Hindlimb muscle (tissue), 1 donor: ENCODE results near the gene ZDHHC18. TPM values are rescaled to one million over a fixed set of nuclear protein-coding genes. Genes with fewer than 3 reads are reported as not detected.
"Not testable (repeated sequence)": the region's sequence is repeated elsewhere in the genome, so short reads cannot be mapped to it uniquely, and the experiment has no call there.

Experiments
- DNase-seq: peaks from one replicate; pipeline ENCODE4 v3.0.0-alpha.2; 2013
- polyA plus RNA-seq: library from polyadenylated mRNA; unstranded; fragments of 120-200 nt; gene quantifications from one replicate; pipeline ENCODE4 v1.2.1, GENCODE V29; 2013; ENCODE audit not compliant: insufficient read length

ZDHHC18 gene
- polyA plus RNA-seq, 1 donor = 18.6 TPM

DNA sequence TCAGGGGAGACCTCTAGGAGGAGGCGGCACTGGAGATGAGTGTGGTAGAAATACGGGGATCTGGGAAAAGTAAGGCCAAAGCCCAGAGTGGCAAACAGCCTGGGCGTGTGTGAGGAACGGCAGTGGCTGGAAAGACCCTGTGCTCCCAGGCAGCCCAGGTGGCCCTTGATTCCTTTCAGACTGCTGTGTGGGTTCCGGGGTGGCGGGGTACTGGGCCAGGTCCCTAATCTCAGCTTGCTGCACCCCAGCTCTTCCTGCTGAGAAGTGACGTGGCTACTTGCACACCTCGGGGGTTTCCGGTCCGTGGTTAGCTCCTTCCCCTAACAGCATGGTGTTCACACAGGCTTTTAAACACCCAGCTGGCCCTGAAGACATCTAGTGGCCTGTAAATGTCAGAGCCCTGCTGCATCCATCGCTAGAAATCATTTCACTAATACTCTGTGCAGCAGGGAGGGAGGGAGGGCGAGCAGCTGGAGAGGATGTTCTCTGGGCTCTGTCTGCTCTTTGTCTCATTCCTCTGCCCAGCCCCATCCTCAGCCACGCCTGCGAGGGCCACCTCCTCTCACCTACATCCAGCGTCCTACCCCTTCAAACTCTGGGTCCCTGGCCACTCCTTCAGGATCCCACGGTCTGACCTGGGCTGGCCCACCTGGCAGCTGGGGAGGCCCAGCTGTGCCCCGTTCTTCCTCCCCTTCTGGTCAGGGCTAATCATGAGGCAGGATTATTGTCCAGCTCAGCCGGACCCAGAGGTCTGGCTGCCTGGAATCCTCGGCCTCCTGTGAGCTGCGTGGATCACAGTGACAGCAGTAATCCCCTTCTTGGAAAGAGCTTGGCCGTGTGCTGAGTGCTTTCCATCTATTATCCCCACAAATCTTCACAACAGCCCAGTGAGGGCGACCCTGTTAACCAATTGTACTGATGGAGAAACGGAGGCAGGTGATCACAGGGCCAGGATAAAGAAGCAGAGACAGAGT is 7.2 kb downstream of the ZDHHC18 start:
- DNase-seq = no peak

DNA sequence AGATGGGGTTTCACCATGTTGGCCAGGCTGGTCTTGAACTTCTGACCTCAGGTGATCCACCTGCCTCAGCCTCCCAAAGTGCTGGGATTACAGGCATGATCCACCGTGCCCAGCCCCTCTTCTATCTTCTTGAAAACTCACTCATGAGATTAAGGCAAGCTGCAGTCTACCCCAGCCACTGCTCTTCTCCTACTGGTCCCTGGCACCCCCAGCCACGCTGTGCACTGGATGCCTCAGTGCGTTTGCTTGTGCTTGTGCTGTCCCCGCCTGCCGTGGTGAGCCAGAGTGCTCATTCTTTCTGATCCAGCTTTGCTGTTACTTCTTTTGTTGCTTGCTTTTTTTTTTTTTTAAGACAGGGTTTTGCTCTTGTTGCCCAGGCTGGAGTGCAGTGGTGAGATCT is 11.2 kb downstream of the ZDHHC18 start:
- DNase-seq = not testable (repeated sequence)

DNA sequence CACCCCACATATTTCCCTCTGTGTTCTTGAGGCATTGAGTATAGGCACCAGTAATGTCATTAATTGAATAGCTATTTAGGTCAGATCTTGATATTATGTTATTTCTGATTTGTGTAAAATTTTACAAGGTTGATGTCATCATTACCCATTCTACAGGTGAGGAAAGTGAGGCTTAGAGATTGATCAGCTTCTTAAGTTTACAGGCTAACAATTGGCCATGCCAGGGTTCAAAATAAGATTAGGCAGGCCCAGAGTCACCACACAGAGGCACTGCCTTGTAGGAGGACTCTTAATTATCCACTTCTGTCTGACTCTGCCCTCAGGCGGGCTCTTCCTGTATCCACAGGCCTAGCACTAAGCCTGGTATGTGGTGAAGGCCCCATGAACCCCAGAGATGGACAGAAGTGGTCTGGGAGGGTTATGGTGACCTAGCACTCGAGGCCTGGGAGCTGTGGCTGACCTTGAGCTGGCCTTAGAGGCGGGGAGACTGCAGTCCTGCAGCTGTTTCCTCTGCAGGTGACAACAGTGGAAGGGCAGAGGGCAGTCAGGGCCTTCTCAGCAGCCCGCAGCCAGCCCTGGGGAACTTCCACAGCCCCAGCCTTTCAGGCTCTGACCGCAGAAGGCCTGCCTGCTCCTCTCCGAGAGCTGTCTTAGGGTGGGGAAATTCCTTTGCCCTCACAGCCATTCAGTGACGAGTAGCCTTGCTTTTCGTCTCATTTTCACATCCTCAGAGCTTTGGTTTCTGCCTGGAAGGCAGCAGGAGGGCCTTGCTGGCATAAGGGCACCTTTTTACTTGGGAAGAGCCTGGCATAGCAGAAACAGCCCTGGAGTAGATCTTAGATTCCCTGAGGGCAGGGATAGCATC is 12.2 kb downstream of the ZDHHC18 start:
- DNase-seq = no peak

DNA sequence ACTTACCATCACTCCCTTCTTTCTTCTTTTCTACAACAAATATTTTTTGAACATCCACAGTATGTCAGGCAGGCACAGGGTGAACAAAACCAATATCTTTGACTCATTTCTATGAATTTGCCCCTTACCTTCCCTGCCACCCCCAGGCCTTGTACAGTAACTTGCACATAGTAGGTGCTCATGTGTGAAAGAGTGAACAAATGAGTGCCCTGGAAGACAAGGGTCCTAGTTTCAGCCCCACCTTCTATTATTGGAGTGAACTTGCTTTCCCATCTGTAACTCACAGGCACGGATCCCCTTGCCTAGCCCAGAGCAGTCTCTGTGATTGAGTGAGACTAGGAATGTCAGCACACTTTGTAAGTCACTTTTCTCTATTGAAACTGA is 12.8 kb downstream of the ZDHHC18 start:
- no peak for DNase-seq

DNA sequence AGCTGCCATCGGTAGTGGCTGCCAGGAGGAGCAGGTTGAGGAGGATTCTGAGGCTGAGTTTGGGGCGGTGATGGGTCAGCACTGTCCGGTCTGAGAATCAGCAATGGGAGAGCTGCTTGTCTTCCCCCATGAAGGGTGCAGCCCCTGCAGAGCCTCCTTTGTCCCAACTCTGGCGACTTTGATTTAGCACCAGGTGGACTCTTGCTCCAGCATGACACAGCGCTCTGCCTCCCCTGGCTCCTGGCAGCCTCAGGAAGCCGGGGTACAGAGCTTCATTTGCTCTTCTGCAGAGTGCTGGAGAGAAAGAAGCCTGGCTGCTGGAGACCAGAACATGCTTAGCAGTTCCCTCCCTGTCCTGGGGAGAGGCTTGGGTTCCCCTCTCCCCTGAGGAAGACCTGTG is 13.3 kb downstream of the ZDHHC18 start:
- no peak for DNase-seq

DNA sequence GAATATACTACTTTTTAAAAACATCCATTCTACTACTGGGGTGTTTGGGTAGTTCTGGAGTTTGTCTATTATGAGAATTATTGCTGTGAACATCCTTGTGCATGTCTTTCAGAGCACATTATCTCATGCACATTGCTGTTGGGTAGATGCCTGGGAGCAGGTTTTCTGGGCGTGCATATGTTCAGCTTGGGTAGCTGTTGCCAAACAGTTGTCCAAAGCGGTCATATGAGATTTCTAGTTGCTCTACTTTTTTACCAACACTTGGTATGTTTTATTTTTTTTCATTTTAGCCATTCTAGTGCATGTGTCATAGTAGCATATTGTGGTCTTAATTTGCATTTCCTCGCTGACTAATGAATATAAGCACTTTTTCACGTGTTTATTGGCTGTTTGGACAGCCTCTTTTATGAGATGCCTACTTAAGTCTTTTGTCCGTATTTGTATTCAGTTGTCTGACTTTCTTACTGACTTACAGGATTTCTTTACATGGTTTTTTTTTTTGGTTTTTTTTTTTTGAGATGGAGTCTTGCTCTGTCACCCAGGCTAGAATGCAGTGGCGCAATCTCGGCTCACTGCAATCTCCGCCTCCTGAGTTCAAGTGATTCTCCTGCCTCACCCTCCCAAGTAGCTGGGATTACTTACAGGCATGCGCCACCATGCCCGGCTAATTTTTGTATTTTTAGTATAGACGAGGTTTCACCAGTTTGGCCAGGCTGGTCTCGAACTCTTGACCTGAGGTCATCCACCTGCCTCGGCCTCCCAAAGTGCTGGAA is 18.1 kb downstream of the ZDHHC18 start:
- no peak for DNase-seq

DNA sequence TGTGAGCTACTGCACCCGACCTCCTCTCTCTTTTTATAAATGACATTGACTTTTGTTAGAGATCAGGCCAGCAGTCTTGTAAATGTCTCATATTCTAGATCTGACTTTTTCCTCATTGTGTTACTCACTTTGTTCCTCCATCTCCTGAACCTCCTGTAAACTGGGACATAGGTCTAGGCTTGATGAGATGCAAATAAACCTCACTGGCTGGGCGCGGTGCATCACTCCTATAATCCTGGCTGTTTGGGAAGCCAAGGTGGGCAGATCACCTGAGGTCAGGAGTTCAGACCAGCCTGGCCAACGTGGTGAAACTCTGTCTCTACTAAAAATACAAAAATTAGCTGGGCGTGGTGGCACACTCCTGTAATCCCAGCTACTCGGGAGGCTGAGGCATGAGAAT is 21.3 kb downstream of the ZDHHC18 start:
- DNase-seq = not testable (repeated sequence)

DNA sequence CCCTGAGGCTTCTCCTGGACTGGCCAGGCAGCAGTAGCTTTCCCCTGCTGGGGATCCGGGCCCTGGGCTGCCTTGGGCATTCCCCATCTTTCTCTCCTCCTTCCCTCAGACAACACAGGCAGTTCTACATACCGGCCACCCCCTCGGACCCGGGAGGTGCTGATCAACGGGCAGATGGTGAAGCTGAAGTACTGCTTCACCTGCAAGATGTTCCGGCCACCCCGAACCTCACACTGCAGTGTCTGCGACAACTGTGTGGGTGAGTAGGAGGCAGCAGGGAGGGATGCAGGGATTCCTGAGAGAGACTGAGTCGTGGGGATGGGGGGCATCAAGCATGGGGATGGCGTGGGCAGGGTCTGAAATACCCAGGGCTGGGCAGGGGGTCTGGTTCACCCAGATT is 22.0 kb downstream of the ZDHHC18 start:
- no peak for DNase-seq

DNA sequence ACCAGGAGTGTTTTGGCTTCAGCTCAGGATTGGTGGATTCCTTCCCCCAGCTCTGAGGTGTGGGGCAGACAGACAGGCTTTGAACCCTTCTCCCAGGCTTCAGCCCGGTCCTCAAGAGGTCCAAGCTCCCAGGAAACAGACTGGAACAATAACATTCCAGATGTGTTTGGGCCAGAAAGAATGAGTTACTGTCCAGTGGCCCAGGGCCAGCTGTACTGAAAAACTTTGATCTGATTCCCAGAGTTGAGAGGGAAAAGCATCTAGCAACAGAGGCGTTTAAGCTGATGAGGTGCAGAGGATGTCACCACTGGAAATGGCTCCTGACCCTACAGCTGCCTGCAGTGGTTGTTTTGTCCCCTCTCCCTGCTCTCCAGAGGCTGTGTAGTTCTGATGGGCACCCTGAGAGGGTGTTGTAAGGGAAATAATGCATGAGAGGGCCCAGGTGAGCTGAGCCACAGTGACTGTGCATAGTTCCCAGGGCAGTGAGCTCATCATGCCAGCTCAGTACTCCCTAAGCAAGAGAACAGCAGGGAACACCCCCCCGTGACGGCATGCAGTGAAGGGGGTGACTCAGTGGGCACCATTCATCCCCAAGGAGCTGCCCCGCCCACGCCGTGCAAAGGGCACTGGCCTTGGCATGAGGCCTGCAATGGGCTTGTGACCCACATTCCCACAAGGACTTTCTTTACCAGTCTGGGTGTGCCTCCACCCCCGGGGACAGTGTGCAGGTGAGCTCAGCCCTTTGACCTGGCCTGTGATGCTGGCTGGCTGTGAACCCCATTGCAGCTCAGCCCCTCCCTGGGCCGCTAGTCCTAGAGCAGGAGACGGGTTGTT is 22.7 kb downstream of the ZDHHC18 start:
- DNase-seq = peak; percentile 29

DNA sequence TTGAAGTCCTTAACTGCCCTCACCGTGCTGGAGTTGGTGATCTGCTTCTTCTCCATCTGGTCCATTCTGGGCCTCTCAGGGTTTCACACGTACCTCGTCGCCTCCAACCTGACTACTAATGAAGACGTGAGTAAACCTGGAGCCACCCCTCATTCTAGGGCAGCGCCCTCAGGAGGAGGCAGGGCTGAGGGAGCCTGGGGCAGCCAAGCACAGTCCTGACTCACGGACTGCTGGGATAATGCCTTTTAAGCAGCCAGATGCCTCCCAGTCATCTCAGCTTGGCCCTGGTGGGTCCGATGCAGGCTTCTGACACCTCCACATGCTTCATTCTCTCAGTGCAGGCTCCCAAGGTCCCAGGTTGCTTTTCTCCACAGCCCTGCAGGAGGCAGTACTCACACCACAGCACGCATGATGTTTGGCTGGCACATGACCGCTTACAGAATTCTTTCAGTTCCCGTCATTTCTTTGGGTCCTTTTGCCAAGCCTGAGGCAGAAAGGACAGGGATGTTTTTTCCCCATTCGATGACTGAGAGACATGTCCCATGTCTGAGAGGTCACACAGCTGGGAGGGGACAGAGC is 24.7 kb downstream of the ZDHHC18 start:
- no peak for DNase-seq

DNA sequence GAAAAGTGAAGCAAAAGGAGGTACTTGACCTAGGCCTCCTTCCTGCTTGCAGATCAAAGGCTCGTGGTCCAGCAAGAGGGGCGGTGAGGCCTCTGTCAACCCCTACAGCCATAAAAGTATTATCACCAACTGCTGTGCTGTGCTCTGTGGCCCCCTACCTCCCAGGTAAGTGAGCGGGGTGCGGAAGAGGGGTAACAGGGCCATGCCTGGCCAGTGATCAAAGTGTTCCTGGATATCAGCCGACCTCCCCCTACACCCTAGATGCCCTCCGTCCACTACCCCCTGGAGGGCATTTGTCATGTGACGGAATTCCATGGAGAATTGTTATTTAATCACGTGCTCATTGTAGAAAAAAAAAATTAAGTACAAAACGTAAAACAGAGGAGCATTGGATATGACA is 26.2 kb downstream of the ZDHHC18 start:
- DNase-seq = no peak

DNA sequence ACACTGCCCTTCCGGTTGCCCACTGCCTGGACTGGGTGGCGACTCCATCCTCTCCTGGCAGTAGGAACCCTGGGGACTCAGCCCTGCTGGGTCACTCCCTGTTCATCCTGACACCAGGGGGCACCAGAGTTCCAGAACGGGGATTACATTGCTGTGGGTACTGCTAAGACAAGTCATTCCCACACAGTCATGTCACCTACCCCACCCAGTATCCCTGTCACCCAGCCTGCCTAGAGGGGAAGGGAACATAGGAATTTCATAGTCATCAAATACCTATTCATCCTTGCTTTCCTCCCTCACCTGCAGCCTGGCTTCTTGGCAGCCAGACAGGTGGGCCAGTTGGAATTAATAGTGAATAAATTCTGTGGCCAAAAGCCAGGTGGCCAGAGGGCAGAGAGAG is 26.7 kb downstream of the ZDHHC18 start:
- DNase-seq = peak; percentile 59

DNA sequence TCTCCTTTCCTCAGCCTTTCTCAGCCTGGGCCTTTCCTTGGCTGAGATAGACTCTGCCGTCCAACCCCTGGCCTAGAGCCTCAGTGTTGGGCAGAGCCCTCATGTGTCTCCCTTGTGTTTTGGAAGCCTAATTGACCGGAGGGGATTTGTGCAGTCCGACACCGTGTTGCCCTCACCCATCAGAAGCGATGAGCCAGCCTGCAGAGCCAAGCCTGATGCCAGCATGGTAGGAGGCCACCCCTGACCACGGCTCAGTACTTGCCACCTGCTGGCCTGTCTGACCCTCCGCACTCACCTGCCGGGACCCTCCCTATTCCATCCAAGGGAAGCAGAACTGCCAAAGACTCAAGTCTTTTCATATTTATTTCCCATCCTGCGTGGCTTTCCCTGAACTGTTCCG is 27.1 kb downstream of the ZDHHC18 start:
- no peak for DNase-seq

DNA sequence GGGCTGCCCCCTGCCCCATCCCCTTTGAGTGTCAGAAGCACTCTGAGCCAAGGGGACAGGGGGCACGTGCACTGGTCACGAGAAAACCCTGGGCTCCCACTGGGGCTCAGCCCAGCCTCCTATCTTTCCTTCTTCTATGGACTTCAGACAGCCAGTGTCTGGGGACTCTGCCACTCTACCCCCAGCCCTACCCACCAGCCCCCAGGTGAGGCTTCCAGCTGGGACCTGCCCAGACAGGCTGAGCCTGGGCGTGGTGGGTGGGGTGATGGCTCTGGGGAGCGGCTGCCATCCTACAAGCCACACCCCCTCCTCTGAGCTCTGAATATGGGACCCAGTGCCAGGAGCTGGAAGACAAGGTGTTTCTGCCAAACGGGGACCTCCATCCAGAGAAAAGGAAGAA is 28.4 kb downstream of the ZDHHC18 start:
- DNase-seq = no peak

DNA sequence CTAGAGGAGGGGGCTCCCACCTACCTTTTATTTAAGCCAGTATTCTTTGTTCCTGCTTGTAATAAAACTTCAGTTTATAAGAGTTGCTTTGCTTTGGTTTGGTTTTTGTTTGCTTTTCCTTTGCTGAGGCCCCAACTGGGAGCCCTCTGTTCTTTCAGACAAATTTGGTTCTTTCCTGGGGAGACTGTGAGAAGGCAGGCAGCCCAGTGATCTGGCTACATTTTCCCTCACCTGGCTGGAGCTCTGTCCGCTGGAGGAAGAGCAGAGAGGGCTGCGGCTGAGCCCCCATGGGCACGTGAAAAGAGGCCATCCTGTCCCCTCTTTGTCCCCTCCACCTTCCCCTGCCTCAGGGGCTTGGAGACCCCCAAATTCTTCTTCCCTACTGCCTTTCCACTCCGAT is 29.1 kb downstream of the ZDHHC18 start:
- no peak for DNase-seq

DNA sequence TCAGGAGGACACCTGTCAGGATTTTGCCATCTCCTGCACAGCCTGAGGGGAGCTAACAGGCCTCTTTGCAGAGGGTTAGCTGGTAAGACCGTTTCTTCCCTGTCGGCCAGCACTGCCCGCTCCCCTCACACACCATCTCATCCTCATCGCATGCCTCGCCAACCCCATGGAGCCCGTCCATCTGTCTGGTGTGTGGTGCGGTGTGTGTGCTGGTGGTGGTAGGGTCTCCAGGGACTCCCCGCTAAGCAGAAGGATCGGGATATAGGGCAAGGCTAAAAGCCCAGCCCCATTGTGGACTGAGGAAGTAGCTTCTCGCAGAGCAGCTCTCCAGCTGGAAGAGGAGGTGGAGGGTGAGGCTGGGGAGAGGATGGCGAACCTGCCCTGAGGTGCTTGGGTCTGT is 29.7 kb downstream of the ZDHHC18 start:
- DNase-seq = no peak

DNA sequence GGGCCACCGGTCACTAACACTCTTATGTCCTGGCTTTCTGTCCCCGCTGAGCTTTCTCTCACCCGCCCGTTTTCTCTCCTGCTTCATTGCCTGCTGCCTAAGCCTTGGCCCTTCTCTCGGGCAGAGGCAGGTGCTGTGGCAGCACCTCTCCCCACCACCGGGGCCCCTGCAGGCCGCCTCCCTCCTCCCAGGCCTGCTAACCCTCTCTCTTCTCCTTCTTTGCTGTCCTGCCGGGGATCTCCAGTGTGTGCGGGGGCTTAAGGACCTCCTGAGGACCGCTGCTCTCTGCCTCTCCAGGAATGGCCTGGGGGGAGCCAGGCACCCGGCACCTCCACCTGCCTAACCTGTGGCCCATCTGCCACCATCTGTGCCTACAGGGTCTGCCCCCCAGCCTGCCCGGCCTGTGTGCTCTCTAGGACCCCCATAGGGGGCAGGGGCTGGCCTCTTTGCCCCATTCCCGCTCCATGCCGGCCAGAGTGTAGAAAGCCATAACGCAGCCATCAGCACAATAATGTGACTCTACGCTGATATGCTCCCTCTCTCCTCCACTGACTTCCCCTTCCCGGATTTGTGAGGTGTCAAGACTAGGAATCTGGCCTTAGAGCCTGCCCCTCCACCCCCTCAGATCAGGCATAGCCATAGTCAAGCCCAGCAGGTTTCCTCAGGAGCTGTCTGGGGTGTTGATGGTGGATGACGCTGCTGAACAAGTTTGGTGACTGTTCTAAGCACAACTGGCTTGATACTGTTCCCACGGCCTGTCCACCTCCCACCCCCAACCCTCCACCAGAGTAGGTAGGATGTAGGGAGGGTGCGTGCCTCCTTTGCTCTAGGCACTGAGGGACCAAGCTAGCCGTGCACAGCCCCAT is 30.3 kb downstream of the ZDHHC18 start:
- DNase-seq = no peak

DNA sequence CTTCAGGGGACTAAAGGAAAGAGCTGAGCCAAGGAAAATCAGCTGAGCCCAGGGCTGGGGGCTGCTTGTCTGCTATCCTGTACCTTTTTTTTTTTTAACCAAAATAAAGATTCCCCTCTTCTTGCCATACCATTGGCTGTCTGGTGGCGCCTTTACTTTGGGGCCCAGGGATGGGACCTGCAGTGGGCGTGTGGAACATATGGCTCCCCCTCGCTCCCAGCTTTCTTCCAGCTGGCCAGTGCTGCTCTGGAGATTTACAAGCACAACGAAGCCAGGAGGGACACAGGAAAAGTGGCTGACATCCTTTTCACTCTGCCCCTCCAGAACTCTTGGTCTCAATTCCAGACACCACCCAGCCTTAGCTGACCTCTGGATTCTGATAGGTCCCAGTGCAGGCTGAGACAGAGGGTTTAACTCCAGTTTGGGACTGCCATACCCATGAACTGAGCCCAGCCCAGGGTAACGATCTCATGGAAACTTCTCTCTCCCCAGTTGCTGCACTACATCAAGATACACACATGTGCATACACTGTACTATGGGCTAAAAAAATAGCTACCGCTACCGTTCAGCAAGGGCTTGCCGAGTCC is 31.1 kb downstream of the ZDHHC18 start:
- DNase-seq = no peak

DNA sequence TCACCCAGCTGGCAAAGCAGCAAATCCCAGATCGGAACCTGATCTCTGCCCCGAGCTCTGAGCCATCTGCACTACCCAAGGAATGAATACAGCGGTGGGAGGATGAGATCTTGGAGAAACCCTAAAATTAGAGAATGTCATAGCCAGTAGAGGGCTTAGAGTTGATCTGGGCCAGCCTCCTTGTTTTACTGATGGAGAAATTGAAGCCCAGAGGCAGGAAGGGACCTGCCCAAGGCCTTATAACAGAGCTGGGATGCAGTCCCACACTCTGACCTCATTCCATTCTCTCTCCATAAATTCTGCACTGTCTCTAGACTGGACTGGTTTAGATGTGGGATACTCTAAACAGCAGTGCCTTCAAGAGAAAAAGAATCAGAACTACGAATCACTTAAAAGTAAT is 31.7 kb downstream of the ZDHHC18 start:
- DNase-seq = no peak
